Pancreas (tissue), 10 donors: ENCODE data around the gene TMEM151B. TPM values are rescaled to one million over a fixed set of nuclear protein-coding genes. Genes with fewer than 3 reads are reported as not detected.

Experiments used
- ATAC-seq, 4 donors: fragments of 200-7000 bp; cut with Tn5 transposase; one replicate each; pipeline versions ENCODE4 v1.8.0 to v1.9.1; 2020; ENCODE audit warnings: mild to moderate bottlenecking in 4 of 4, moderate library complexity in 4 of 4
- DNase-seq, 6 donors: peaks; one replicate each; pipeline ENCODE4 v3.0.0-alpha.2; 2020
- FAIRE-seq: peaks from 2 replicates; lab custom pipeline; 2012; peaks lifted over from hg19 to GRCh38; lab: Jason Lieb, UNC
- H3K27ac ChIP-seq, 4 donors: fragments of 200-600 bp; sonication (generic); 1 replicate in 3 of 4; 2 replicates in 1 of 4; pipeline versions ENCODE4 v1.5.0 to v1.8.0; 2020
- H3K27me3 ChIP-seq, 4 donors: fragments of 200-600 bp; one replicate each; pipeline ENCODE4 v1.8.0; 2021
- H3K36me3 ChIP-seq, 3 donors: fragments of 200-600 bp; sonication (generic) in 1 of 3; one replicate each; pipeline versions ENCODE4 v1.5.0 to v1.8.0; 2020 to 2021
- H3K4me1 ChIP-seq, 3 donors: fragments of 200-600 bp; one replicate each; pipeline ENCODE4 v1.8.0; 2021
- H3K4me3 ChIP-seq, 4 donors: fragments of 200-600 bp; sonication (generic) in 2 of 4; one replicate each; pipeline versions ENCODE4 v1.5.0 to v1.8.0; 2020 to 2021
- H3K9me3 ChIP-seq, 4 donors: fragments of 200-600 bp; one replicate each; pipeline ENCODE4 v1.8.0; 2021
- WGBS, 2 donors: extraction: QIAGEN DNeasy Blood & Tissue Kit; methylation state at CpG; one replicate each; pipeline ENCODE4 v1.1.7; 2013; 5-methylcytosine and 5-hydroxymethylcytosine counted together
- intact Hi-C, 3 donors: fragments of 100-400 bp; cut with DNase I; formaldehyde crosslinking; loops; one replicate each; pipeline versions ENCODE4 v1.11.1 to v1.14.2; 2022
- polyA plus RNA-seq, 2 donors: library from polyadenylated mRNA; stranded (reverse); fragments of 200-250 nt; gene quantifications; one replicate each; pipeline ENCODE4 v1.2.3, GENCODE V29; 2013
- total RNA-seq, 6 donors: library from RNA; stranded (reverse); fragmentation: NEBNext Ultra II Directional in 4 of 6; extraction: Animal tissue kit (Norgen Biotek cat#: 25700) in 4 of 6; gene quantifications; one replicate each; pipeline versions ENCODE4 v1.2.1 to v1.2.4, GENCODE V29; 2021 to 2023
- TF ChIP-seq, protein P1 (sequence below), 4 donors: fragments of 200-600 bp; sonication (generic) in 3 of 4; IDR thresholded peaks; one replicate each; pipeline versions ENCODE4 v1.5.0 to v1.8.0; 2021; ENCODE audit warnings: antibody characterized with exemption in 4 of 4
- donor health status: healthy with polysubstance abuse.
- donor health status: DM: no; HTN: no; CAD: no; lungs with moderate emphysema.
- donor health status: DM: no; HTN: no; CAD: no.
- donor health status: control.
- donor health status: control.
- donor health status: Bipolar disorder and iron deficiency.
- donor health status: DM: yes; HTN: yes; CAD: no.
- donor health status: DM: no; HTN: no; CAD: no.
- donor health status: DM: no; HTN: no; CAD: no.
- donor health status: DM: yes; HTN: yes; CAD: no.

The TMEM151B gene
- total and polyA plus RNA-seq, 8 donors = 0.06 to 0.65 (median 0.12) TPM; not detected in 2

DNA sequence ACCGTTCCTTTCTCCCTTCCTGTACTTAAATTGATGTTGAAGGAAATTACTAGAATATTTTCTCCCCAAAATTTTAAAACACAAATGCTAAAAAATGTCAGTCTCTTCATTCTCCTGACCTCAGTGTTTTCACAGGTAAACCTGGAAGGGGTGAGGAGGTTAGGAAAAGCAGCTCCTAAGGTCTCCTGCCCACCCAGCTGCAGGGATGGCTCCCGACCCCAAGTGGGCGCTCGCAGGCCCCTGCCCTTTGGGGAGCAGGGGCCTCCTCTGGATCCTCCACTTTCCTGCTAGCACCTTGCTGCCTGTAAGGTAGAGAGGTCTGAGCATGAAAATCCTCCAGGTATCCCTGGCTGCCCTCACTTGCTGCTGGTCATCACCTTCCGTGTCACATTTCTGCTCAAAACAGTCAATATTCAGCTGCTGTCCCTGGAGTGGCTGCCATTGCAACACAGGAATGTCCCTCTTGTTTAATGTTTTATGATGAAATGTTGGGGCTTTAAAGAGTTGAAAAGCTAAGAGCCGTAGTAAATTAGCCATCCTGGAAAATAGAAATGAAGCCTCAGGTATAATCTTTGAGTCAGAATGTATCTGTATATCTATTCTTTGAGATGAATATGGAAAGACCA, 34.2 kb upstream of the TMEM151B start:
- Histone ChIP-seq H3K9me3 (no peaks in the 10 kb centered on the region), H3K4me1 (peaks cover 14 to 20% (median 18%) of the 10 kb centered on the region in 3 donors), H3K27ac (peak overlapping the region in 3 of 4 donors; percentile 91 to 97 (median 95)), H3K4me3 (no peak overlapping the region), H3K36me3 (peaks cover 0 to 23% (median 5%) of the 10 kb centered on the region in 3 donors), H3K27me3 (no peaks in the 10 kb centered on the region)
- ATAC-seq = no peak
- FAIRE-seq = no peak
- intact Hi-C loops = loop anchor here in 1 of 3 donors (5.0 kb wide), 1 partner anchor 64 kb away; no protein-coding TSS in a partner anchor
- TF ChIP-seq, protein P1, sequence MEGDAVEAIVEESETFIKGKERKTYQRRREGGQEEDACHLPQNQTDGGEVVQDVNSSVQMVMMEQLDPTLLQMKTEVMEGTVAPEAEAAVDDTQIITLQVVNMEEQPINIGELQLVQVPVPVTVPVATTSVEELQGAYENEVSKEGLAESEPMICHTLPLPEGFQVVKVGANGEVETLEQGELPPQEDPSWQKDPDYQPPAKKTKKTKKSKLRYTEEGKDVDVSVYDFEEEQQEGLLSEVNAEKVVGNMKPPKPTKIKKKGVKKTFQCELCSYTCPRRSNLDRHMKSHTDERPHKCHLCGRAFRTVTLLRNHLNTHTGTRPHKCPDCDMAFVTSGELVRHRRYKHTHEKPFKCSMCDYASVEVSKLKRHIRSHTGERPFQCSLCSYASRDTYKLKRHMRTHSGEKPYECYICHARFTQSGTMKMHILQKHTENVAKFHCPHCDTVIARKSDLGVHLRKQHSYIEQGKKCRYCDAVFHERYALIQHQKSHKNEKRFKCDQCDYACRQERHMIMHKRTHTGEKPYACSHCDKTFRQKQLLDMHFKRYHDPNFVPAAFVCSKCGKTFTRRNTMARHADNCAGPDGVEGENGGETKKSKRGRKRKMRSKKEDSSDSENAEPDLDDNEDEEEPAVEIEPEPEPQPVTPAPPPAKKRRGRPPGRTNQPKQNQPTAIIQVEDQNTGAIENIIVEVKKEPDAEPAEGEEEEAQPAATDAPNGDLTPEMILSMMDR (IDR thresholded peaks at IDR 0.05) = no peak
- 88 to 92% methylated on average over 6 of the region's 6 CpGs for WGBS, 2 donors
- DNase-seq = no peak

DNA sequence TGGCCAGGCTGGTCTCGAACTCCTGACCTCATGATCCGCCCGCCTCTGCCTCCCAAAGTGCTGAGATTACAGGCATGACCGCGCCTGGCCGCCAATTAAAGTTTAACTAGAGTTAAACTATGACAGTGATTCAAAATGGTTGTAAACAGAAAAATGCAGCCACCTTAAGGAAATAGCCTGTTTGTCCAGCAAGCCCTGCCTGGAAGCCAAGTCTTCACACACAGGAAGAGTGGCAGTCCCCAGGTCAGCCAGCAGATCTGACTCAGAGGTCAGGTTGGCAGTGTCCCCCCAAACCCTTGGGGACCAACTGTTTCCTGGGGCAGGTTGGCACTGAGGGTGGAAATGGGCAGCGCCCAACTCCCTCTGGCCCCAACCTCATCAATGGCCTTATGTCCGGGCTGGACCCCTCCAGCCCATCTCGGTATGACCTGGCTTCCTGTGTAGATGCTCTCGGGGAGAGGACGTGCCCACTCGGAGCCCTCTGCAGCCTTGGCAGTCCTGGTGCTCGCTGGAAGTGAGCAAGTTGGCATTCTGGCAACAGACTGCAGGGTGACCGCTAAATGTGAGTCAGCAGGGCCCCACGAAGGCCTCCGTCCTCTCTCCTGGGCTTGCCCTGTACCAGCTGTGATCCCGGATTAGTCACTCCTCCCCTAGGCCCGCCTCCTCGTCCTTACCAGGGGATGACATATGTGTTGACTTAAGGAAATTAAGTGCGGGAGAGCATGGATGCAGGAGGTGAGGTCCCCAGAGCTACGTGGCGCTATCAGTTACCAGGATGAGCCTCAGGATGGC, 33.0 kb upstream of the TMEM151B start:
- Histone ChIP-seq H3K36me3 (peaks cover 0 to 11% (median 3%) of the 10 kb centered on the region in 3 donors), H3K27ac (peak overlapping the region; percentile 91 to 97 (median 96)), H3K27me3 (no peaks in the 10 kb centered on the region), H3K4me3 (peak overlapping the region; percentile 10 to 58 (median 32)), H3K4me1 (peaks cover 14 to 20% (median 18%) of the 10 kb centered on the region in 3 donors), H3K9me3 (no peaks in the 10 kb centered on the region)
- TF ChIP-seq, protein P1 (IDR thresholded peaks at IDR 0.05) = no peak
- ATAC-seq = peak; percentile 92 to 95 (median 93)
- no peak for FAIRE-seq
- intact Hi-C loops = loop anchor here in 1 of 3 donors (5.0 kb wide), 1 partner anchor 65 kb away; no protein-coding TSS in a partner anchor
- peak; percentile 86 to 98 (median 96) for DNase-seq
- WGBS, 2 donors = 7 to 8% methylated on average over 20 to 22 of the region's 22 CpGs

DNA sequence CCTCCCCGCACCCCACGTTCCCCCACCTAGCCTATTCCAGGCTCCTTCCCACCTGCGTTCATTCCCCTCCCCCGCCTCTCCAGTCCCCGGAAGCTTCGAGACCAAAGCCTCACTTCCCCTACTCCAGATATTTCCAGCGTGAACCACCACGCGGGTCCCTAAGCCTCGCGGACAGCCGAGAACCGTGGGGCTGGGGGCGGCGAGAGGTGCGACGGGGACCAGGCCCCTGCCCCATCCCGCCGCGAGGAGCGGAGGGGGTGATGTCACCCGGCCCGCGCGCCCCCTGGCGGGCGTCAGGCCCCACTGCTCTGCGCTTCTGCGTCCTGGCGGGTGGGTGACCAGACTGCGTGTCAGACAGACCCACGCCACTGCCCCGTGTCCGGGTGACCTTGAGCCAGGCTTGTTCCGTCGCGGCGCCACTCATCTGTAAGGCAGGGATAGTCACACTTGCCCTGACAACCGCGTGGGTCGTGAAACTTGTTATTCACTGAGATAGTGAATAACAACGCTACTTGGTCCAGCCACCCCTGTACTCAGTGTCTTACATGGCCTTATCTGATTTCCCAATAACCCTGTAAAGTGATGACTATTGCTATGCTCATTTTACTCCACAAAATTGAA, 32.3 kb upstream of the TMEM151B start:
- Histone ChIP-seq H3K27me3 (no peaks in the 10 kb centered on the region), H3K36me3 (peaks cover 0 to 3% (median 0%) of the 10 kb centered on the region in 3 donors), H3K9me3 (no peaks in the 10 kb centered on the region), H3K4me3 (peak overlapping the region; percentile 10 to 58 (median 32)), H3K4me1 (peaks cover 14 to 20% (median 18%) of the 10 kb centered on the region in 3 donors), H3K27ac (peak overlapping the region; percentile 91 to 97 (median 96))
- TF ChIP-seq, protein P1 (IDR thresholded peaks at IDR 0.05) = peak; percentile 90 to 97 (median 94)
- 1% methylated on average over 30 to 42 of the region's 42 CpGs for WGBS, 2 donors
- FAIRE-seq = no peak
- ATAC-seq = peak; percentile 76 to 87 (median 82)
- intact Hi-C loops = loop anchor here in 1 of 3 donors (5.0 kb wide), 1 partner anchor 66 kb away; no protein-coding TSS in a partner anchor
- peak; percentile 76 to 93 (median 88) for DNase-seq

DNA sequence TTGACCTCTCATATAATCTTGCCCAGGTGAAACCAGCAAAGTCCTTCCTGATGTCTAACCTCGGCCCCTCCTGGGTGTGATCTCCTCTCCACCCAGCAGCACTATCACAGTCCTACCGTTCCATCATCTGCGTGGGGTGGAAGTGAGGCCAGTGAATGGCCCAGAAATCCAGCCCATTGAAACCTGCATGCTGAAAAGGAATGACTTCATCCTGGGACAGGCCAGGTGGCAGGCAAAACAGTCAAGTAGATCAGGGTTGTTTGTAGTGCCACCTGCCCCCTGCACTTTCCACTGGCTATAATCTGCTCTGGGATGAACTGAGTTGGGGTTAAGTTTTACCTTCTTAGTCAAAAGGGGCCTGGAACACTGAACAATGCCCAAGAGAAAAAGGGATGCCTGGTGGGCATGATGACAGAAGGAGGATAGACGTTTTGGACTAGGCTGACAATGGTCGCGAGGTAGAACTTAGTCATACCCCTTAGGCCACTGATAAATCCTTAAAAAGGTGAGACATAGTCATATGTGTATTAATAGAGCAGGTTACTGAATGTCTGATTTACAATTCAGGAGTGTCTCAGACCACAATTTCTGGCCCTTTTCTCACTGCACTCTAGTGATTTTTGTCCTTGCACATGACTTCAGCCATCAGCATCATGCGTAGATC, 31.4 kb upstream of the TMEM151B start:
- TF ChIP-seq, protein P1 (IDR thresholded peaks at IDR 0.05) = no peak
- ATAC-seq = no peak
- Histone ChIP-seq H3K36me3 (no peaks in the 10 kb centered on the region), H3K4me1 (peaks cover 12 to 20% (median 14%) of the 10 kb centered on the region in 3 donors), H3K27me3 (no peaks in the 10 kb centered on the region), H3K4me3 (no peak overlapping the region), H3K27ac (peak overlapping the region in 2 of 4 donors; percentile 91 to 95), H3K9me3 (no peaks in the 10 kb centered on the region)
- no peak for FAIRE-seq
- intact Hi-C loops = loop anchor here in 1 of 3 donors (5.0 kb wide), 1 partner anchor 67 kb away; no protein-coding TSS in a partner anchor
- DNase-seq = peak in 1 of 6 donors; percentile 15
- 84 to 85% methylated on average over 7 of the region's 7 CpGs for WGBS, 2 donors
